ENCODE measurements around the gene GBGT1. TPM values are rescaled to one million over a fixed set of nuclear protein-coding genes. Genes with fewer than 3 reads are reported as not detected.
"Not testable (repeated sequence)": the region's sequence is repeated elsewhere in the genome, so short reads cannot be mapped to it uniquely, and the experiment has no call there.

GBGT1 gene
- total RNA-seq, 4 donors from 2014 or later, result 0.15 to 10.3 (median 5.6) TPM

DNA sequence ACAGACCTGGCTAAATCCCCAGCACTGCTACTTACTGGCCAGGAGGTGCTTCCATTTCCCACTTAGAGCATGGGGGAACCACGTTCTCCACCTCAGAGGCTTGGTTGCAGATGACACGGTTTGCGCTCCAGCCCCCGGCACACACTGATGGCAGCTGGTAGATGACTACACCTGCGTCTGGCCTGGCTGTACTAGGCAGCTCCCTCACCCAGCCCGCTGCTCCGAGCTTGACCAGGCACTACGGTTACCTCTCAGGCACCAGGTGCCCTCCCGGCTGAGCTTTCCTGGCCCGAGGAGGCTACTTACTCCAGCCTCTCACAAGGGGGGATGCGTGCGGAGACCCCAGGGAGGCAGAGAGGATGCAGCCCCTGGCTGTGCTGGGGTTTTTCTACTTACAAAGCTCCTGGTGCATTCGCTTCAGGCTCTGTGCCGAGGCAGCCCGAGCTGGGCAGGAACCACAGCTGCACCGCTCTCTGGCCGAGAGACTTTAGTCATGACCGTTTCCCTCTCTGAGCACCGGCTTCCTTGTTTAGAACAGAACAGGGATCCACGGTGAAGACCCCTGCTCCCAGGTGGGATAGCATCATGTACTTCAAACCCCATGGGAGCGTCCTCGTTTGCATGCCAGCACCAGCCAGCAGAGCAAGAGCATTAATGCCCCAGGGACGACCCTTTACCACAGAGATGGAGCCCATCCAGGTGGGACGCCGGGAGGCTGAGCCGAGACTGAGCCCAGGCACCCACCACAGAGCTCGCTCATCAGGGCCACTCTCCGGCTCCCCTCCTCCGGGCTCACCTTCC, 7.6 kb upstream of the GBGT1 start:
- Histone ChIP-seq H3K4me1 (no peaks in the 10 kb centered on the region), H3K27me3 (peaks cover 0 to 5% (median 0%) of the 10 kb centered on the region in 3 donors), H3K4me3 (no peak overlapping the region), H3K9me3 (no peaks in the 10 kb centered on the region), H3K36me3 (no peaks in the 10 kb centered on the region), H3K27ac (no peak overlapping the region)
- in situ Hi-C loops (cut with MboI; ENCODE audit: low sequenced_read_pairs in 4 of 4), result loop anchor here in 1 of 4 donors (10.0 kb wide), 1 partner anchor 313 kb away; no protein-coding TSS in a partner anchor
- no peak for DNase-seq
- TF ChIP-seq CTCF (IDR thresholded peaks at IDR 0.05 in 4 of 5, conservative IDR thresholded peaks at IDR 0.05 in 1 of 5) (no peak), POLR2A (IDR thresholded peaks at IDR 0.05) (no peak)
- no peak for ATAC-seq
- intact Hi-C loops (cut with DNase I; ENCODE audit: low total_unique reads), result no loop called here

- Histone ChIP-seq H3K36me3 (no peaks in the 10 kb centered on the region), H3K9me3 (no peaks in the 10 kb centered on the region), H3K4me1 (no peaks in the 10 kb centered on the region), H3K27me3 (peaks cover 0 to 5% (median 0%) of the 10 kb centered on the region in 3 donors), H3K27ac (no peak overlapping the region), H3K4me3 (no peak overlapping the region)
- TF ChIP-seq POLR2A (IDR thresholded peaks at IDR 0.05) (no peak), CTCF (IDR thresholded peaks at IDR 0.05 in 4 of 5, conservative IDR thresholded peaks at IDR 0.05 in 1 of 5) (no peak)
- intact Hi-C loops (cut with DNase I; ENCODE audit: low total_unique reads), result no loop called here
- in situ Hi-C loops (cut with MboI; ENCODE audit: low sequenced_read_pairs in 4 of 4), result loop anchor here in 1 of 4 donors (10.0 kb wide), 1 partner anchor 314 kb away; no protein-coding TSS in a partner anchor
- no peak for DNase-seq
- ATAC-seq, result no peak
Observed at GRCh38 chr9:133170716-133171115, 7.0 kb upstream of the GBGT1 start.

DNA sequence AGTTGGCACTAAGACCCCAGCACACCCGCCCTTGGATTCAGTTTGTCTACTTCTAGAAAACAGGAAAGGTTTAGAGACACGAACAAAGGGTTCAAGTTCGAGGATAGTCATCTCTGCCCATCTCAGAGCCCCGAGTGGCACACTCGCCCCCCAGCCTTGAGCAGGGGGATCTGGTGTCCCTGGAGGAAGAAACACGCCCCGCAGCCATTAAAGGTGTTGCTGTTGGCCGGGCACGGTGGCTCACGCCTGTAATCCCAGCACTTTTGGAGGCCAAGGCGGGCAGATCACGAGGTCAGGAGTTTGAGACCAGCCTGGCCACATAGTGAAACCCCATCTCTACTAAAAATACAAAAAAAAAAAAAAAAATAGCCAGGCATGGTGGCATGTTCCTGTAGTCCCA, 6.0 kb upstream of the GBGT1 start:
- H3K27me3 ChIP-seq; H3K4me1 ChIP-seq; ATAC-seq; H3K27ac ChIP-seq; DNase-seq; intact Hi-C loops (cut with DNase I; ENCODE audit: low total_unique reads); H3K9me3 ChIP-seq; H3K36me3 ChIP-seq; H3K4me3 ChIP-seq: not testable (repeated sequence)
- in situ Hi-C loops (cut with MboI; ENCODE audit: low sequenced_read_pairs in 4 of 4), result loop anchor here in 1 of 4 donors (10.0 kb wide), 1 partner anchor 315 kb away; no protein-coding TSS in a partner anchor

- Histone ChIP-seq H3K36me3 (no peaks in the 10 kb centered on the region), H3K9me3 (no peaks in the 10 kb centered on the region), H3K4me1 (peaks cover 0 to under 1% of the 10 kb centered on the region in 2 donors), H3K27me3 (peaks cover 2 to 4% (median 3%) of the 10 kb centered on the region in 3 donors), H3K27ac (no peak overlapping the region), H3K4me3 (no peak overlapping the region)
- DNase-seq (no peak), ATAC-seq (no peak)
- intact Hi-C loops (cut with DNase I; ENCODE audit: low total_unique reads) (no loop called here), in situ Hi-C loops (cut with MboI; ENCODE audit: low sequenced_read_pairs in 4 of 4) (no loop called here)
- no peak for TF ChIP-seq POLR2A (IDR thresholded peaks at IDR 0.05)
- no peak for TF ChIP-seq CTCF (IDR thresholded peaks at IDR 0.05 in 4 of 5, conservative IDR thresholded peaks at IDR 0.05 in 1 of 5)
Observed at GRCh38 chr9:133169102-133169501, 5.4 kb upstream of the GBGT1 start.

DNA sequence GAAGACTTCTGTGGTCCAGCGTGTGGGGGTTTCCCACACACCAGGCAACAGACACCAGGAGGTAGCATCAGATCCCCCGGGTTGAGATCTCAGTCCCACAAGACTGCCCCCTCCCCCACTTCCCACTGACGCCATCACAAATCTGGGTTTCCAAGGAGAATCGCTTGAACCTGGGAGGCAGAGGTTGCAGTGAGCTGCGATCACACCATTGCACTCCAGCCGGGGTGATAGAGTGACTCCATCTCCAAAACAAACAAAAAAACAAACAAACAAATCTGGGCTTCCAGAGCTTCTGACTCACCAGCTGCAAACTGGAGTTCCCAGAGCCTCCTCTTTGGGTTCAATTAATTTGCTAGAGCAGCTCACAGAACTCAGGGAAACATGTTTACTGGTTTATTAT, 4.7 kb upstream of the GBGT1 start:
- in situ Hi-C loops (cut with MboI; ENCODE audit: low sequenced_read_pairs in 4 of 4) (no loop called here), intact Hi-C loops (cut with DNase I; ENCODE audit: low total_unique reads) (no loop called here)
- Histone ChIP-seq H3K9me3 (no peaks in the 10 kb centered on the region), H3K4me3 (no peak overlapping the region), H3K27me3 (peaks cover 9 to 11% (median 9%) of the 10 kb centered on the region in 3 donors), H3K27ac (no peak overlapping the region), H3K36me3 (no peaks in the 10 kb centered on the region), H3K4me1 (peaks cover 0 to 7% of the 10 kb centered on the region in 2 donors)
- DNase-seq, result no peak
- TF ChIP-seq POLR2A (IDR thresholded peaks at IDR 0.05), result no peak
- TF ChIP-seq CTCF (IDR thresholded peaks at IDR 0.05 in 4 of 5, conservative IDR thresholded peaks at IDR 0.05 in 1 of 5), result no peak
- no peak for ATAC-seq

Data from gastrocnemius medialis (tissue), 4 donors.